ENCODE measurements around the gene NSF. TPM values are rescaled to one million over a fixed set of nuclear protein-coding genes. Genes with fewer than 3 reads are reported as not detected.
"Not testable (repeated sequence)": the region's sequence is repeated elsewhere in the genome, so short reads cannot be mapped to it uniquely, and the experiment has no call there.

NSF gene
- total RNA-seq (2021; ENCODE audit: unreplicated experiment) (56.5 TPM), Bru-seq, nascent RNA (percentile 62 among the genes with signal in this experiment), BruChase-seq, experiment 1, labeled RNA remaining after a 2-hour chase (percentile 55 among the genes with signal in this experiment), BruChase-seq, experiment 2, labeled RNA remaining after a 6-hour chase (percentile 62 among the genes with signal in this experiment)
- 31.0 TPM for polyA plus RNA-seq (2012; ENCODE audit: insufficient read length)
- long read RNA-seq, transcript NSF-206 (20 exons, 2,667 nt), result minor isoform, 9 of 171 reads
- long read RNA-seq, transcript NSF-201 (21 exons, 3,983 nt), result major isoform, 134 of 171 reads
- long read RNA-seq, partial matches to known transcripts, result 14 of 171 reads
- long read RNA-seq, other reads (novel, unspliced or antisense), result 14 of 171 reads

GRCh38 chr17:46590157-46591146 is at the start of gene NSF:
TSS of gene NSF (plus strand) at chr17:46590669. CDS start at chr17:46590776, 107 bp downstream.
- DNase-seq (ENCODE audit: low read depth, low spot score); H3K36me3 ChIP-seq (ENCODE audit: control insufficient read depth, insufficient read depth, low read length); H3K27ac ChIP-seq (ENCODE audit: low read length); CTCF ChIA-PET; H3K4me3 ChIP-seq (ENCODE audit: low read depth in 2 of 2, low read length in 2 of 2); H3K9me3 ChIP-seq (ENCODE audit: control insufficient read depth, insufficient read depth, low read depth, low read length); BruUV-seq (replicated peaks); H3K27me3 ChIP-seq (ENCODE audit: control insufficient read depth, insufficient read depth, low read length); POLR2A ChIA-PET; H3K4me1 ChIP-seq (ENCODE audit: control insufficient read depth, insufficient read depth, low read length); in situ Hi-C loops (cut with HindIII; ENCODE audit: low pct_unique_long_range_greater_than_20kb, low sequenced_read_pairs); intact Hi-C loops (cut with micrococcal nuclease; ENCODE audit: unreplicated experiment): not testable (repeated sequence)
- ATAC-seq, result peak; percentile 97

GRCh38 chr17:46548607-46549006 is 41.9 kb upstream of the NSF start:
- ATAC-seq; H3K9me3 ChIP-seq (ENCODE audit: control insufficient read depth, insufficient read depth, low read depth, low read length): not testable (repeated sequence)

GRCh38 chr17:46559155-46559554 is 31.3 kb upstream of the NSF start:
- ATAC-seq, result 0 out of 2 replicates have a peak, but pooled peaks have one; percentile 64
- CTCF ChIA-PET; in situ Hi-C loops (cut with HindIII; ENCODE audit: low pct_unique_long_range_greater_than_20kb, low sequenced_read_pairs); H3K4me1 ChIP-seq (ENCODE audit: control insufficient read depth, insufficient read depth, low read length); H3K4me3 ChIP-seq (ENCODE audit: low read depth in 2 of 2, low read length in 2 of 2); H3K27me3 ChIP-seq (ENCODE audit: control insufficient read depth, insufficient read depth, low read length); DNase-seq (ENCODE audit: low read depth, low spot score); H3K9me3 ChIP-seq (ENCODE audit: control insufficient read depth, insufficient read depth, low read depth, low read length); H3K27ac ChIP-seq (ENCODE audit: low read length); POLR2A ChIA-PET; intact Hi-C loops (cut with micrococcal nuclease; ENCODE audit: unreplicated experiment); BruUV-seq (replicated peaks); H3K36me3 ChIP-seq (ENCODE audit: control insufficient read depth, insufficient read depth, low read length): not testable (repeated sequence)

More at GRCh38 chr17:46548607-46549006, 41.9 kb upstream of the NSF start:
- H3K4me3 ChIP-seq (ENCODE audit: low read depth in 2 of 2, low read length in 2 of 2); H3K27me3 ChIP-seq (ENCODE audit: control insufficient read depth, insufficient read depth, low read length); intact Hi-C loops (cut with micrococcal nuclease; ENCODE audit: unreplicated experiment); H3K36me3 ChIP-seq (ENCODE audit: control insufficient read depth, insufficient read depth, low read length); POLR2A ChIA-PET; BruUV-seq (replicated peaks); H3K27ac ChIP-seq (ENCODE audit: low read length); DNase-seq (ENCODE audit: low read depth, low spot score); CTCF ChIA-PET; in situ Hi-C loops (cut with HindIII; ENCODE audit: low pct_unique_long_range_greater_than_20kb, low sequenced_read_pairs); H3K4me1 ChIP-seq (ENCODE audit: control insufficient read depth, insufficient read depth, low read length): not testable (repeated sequence)

- in situ Hi-C loops (cut with HindIII; ENCODE audit: low pct_unique_long_range_greater_than_20kb, low sequenced_read_pairs), result not testable (repeated sequence)
These were observed 30.4 kb upstream of the NSF start for GRCh38 chr17:46560048-46560447.

GRCh38 chr17:46566284-46566683 is 24.2 kb upstream of the NSF start:
- DNase-seq (ENCODE audit: low read depth, low spot score); H3K36me3 ChIP-seq (ENCODE audit: control insufficient read depth, insufficient read depth, low read length); H3K27ac ChIP-seq (ENCODE audit: low read length); ATAC-seq; POLR2A ChIA-PET; in situ Hi-C loops (cut with HindIII; ENCODE audit: low pct_unique_long_range_greater_than_20kb, low sequenced_read_pairs); H3K4me3 ChIP-seq (ENCODE audit: low read depth in 2 of 2, low read length in 2 of 2); H3K9me3 ChIP-seq (ENCODE audit: control insufficient read depth, insufficient read depth, low read depth, low read length); CTCF ChIA-PET; H3K4me1 ChIP-seq (ENCODE audit: control insufficient read depth, insufficient read depth, low read length); H3K27me3 ChIP-seq (ENCODE audit: control insufficient read depth, insufficient read depth, low read length); intact Hi-C loops (cut with micrococcal nuclease; ENCODE audit: unreplicated experiment): not testable (repeated sequence)
- TSS peak; percentile 62 for BruUV-seq (replicated peaks)

More at GRCh38 chr17:46560048-46560447, 30.4 kb upstream of the NSF start:
- intact Hi-C loops (cut with micrococcal nuclease; ENCODE audit: unreplicated experiment); H3K36me3 ChIP-seq (ENCODE audit: control insufficient read depth, insufficient read depth, low read length); DNase-seq (ENCODE audit: low read depth, low spot score); H3K4me3 ChIP-seq (ENCODE audit: low read depth in 2 of 2, low read length in 2 of 2); CTCF ChIA-PET; H3K4me1 ChIP-seq (ENCODE audit: control insufficient read depth, insufficient read depth, low read length); POLR2A ChIA-PET; BruUV-seq (replicated peaks); H3K27me3 ChIP-seq (ENCODE audit: control insufficient read depth, insufficient read depth, low read length); H3K9me3 ChIP-seq (ENCODE audit: control insufficient read depth, insufficient read depth, low read depth, low read length); H3K27ac ChIP-seq (ENCODE audit: low read length): not testable (repeated sequence)
- 0 out of 2 replicates have a peak, but pooled peaks have one; percentile 45 for ATAC-seq

GRCh38 chr17:46566980-46567379 is 23.5 kb upstream of the NSF start:
- intact Hi-C loops (cut with micrococcal nuclease; ENCODE audit: unreplicated experiment); POLR2A ChIA-PET; H3K4me1 ChIP-seq (ENCODE audit: control insufficient read depth, insufficient read depth, low read length); H3K27me3 ChIP-seq (ENCODE audit: control insufficient read depth, insufficient read depth, low read length); ATAC-seq; BruUV-seq (replicated peaks); H3K36me3 ChIP-seq (ENCODE audit: control insufficient read depth, insufficient read depth, low read length); H3K4me3 ChIP-seq (ENCODE audit: low read depth in 2 of 2, low read length in 2 of 2); H3K9me3 ChIP-seq (ENCODE audit: control insufficient read depth, insufficient read depth, low read depth, low read length); H3K27ac ChIP-seq (ENCODE audit: low read length); in situ Hi-C loops (cut with HindIII; ENCODE audit: low pct_unique_long_range_greater_than_20kb, low sequenced_read_pairs); CTCF ChIA-PET; DNase-seq (ENCODE audit: low read depth, low spot score): not testable (repeated sequence)

- CTCF ChIA-PET; H3K27me3 ChIP-seq (ENCODE audit: control insufficient read depth, insufficient read depth, low read length); ATAC-seq; H3K36me3 ChIP-seq (ENCODE audit: control insufficient read depth, insufficient read depth, low read length); H3K27ac ChIP-seq (ENCODE audit: low read length); intact Hi-C loops (cut with micrococcal nuclease; ENCODE audit: unreplicated experiment); POLR2A ChIA-PET; H3K9me3 ChIP-seq (ENCODE audit: control insufficient read depth, insufficient read depth, low read depth, low read length); in situ Hi-C loops (cut with HindIII; ENCODE audit: low pct_unique_long_range_greater_than_20kb, low sequenced_read_pairs); H3K4me3 ChIP-seq (ENCODE audit: low read depth in 2 of 2, low read length in 2 of 2); H3K4me1 ChIP-seq (ENCODE audit: control insufficient read depth, insufficient read depth, low read length); DNase-seq (ENCODE audit: low read depth, low spot score): not testable (repeated sequence)
- BruUV-seq (replicated peaks), result TSS peak; percentile 66
These were observed 18.7 kb upstream of the NSF start for GRCh38 chr17:46571796-46572195.

All from Panc1 (cell line).